ENCODE measurements around the gene INO80C. TPM values are rescaled to one million over a fixed set of nuclear protein-coding genes. Genes with fewer than 3 reads are reported as not detected.

Gene INO80C
- total and polyA plus RNA-seq, 2 donors from 2014 or later, result 20.9 to 38.2 TPM

- intact Hi-C loops (cut with DNase I), result no loop called here
- no peak overlapping the region for H3K4me3 ChIP-seq (ENCODE audit: low read length in 3 of 3)
- DNase-seq (no peak), FAIRE-seq (no peak)
- no peaks in the 10 kb centered on the region for H3K27me3 ChIP-seq (ENCODE audit: control insufficient read depth, insufficient read depth, low read length)
- H3K9me3 ChIP-seq (ENCODE audit: control insufficient read depth in 2 of 3, insufficient read depth in 1 of 3, low read length in 3 of 3), result peaks cover 0 to 11% (median 4%) of the 10 kb centered on the region in 3 donors
- no peak overlapping the region for H3K27ac ChIP-seq (ENCODE audit: low read depth in 2 of 2, low read length in 2 of 2)
- no peak for TF ChIP-seq CTCF (IDR thresholded peaks at IDR 0.05; ENCODE audit: borderline replicate concordance, extremely low read depth, insufficient read depth)
- H3K9ac ChIP-seq (ENCODE audit: low read length in 3 of 3), result no peak overlapping the region
- no peaks in the 10 kb centered on the region for H3K4me1 ChIP-seq (ENCODE audit: control insufficient read depth in 2 of 3, insufficient read depth in 2 of 3, low read depth in 1 of 3, low read length in 3 of 3)
- H3K36me3 ChIP-seq (ENCODE audit: control insufficient read depth in 2 of 3, insufficient read depth in 3 of 3, low read length in 3 of 3), result no peaks in the 10 kb centered on the region
Observed at GRCh38 chr18:35422237-35422636, 75.5 kb downstream of the INO80C start.

- FAIRE-seq (no peak), DNase-seq (no peak)
- intact Hi-C loops (cut with DNase I), result no loop called here
- no peaks in the 10 kb centered on the region for H3K36me3 ChIP-seq (ENCODE audit: control insufficient read depth in 2 of 3, insufficient read depth in 3 of 3, low read length in 3 of 3)
- no peaks in the 10 kb centered on the region for H3K27me3 ChIP-seq (ENCODE audit: control insufficient read depth, insufficient read depth, low read length)
- no peak overlapping the region for H3K27ac ChIP-seq (ENCODE audit: low read depth in 2 of 2, low read length in 2 of 2)
- H3K9ac ChIP-seq (ENCODE audit: low read length in 3 of 3), result no peak overlapping the region
- H3K9me3 ChIP-seq (ENCODE audit: control insufficient read depth in 2 of 3, insufficient read depth in 1 of 3, low read length in 3 of 3), result peaks cover 0 to 13% (median 7%) of the 10 kb centered on the region in 3 donors
- no peak for TF ChIP-seq CTCF (IDR thresholded peaks at IDR 0.05; ENCODE audit: borderline replicate concordance, extremely low read depth, insufficient read depth)
- H3K4me3 ChIP-seq (ENCODE audit: low read length in 3 of 3), result no peak overlapping the region
- no peaks in the 10 kb centered on the region for H3K4me1 ChIP-seq (ENCODE audit: control insufficient read depth in 2 of 3, insufficient read depth in 2 of 3, low read depth in 1 of 3, low read length in 3 of 3)
Observed at GRCh38 chr18:35418610-35419009, 79.2 kb downstream of the INO80C start.

Other genes with a start within 250 kb of the INO80C start
- gene ZSCAN30, start 207.7 kb downstream of the INO80C start, total RNA-seq, result 20.7 TPM
- gene ZSCAN30, start 207.7 kb downstream of the INO80C start, polyA plus RNA-seq (ENCODE audit: insufficient read depth, low read depth, low replicate concordance), result 10.0 TPM
- 55.5 TPM for gene ZNF24, start 153.5 kb downstream of the INO80C start, total RNA-seq
- gene ZNF24, start 153.5 kb downstream of the INO80C start, polyA plus RNA-seq (ENCODE audit: insufficient read depth, low read depth, low replicate concordance), result 14.3 TPM
- 6.5 TPM for gene ZNF396, start 120.6 kb downstream of the INO80C start, total RNA-seq
- gene ZNF396, start 120.6 kb downstream of the INO80C start, polyA plus RNA-seq (ENCODE audit: insufficient read depth, low read depth, low replicate concordance), result 4.7 TPM
- gene GALNT1, start 83.8 kb upstream of the INO80C start, total RNA-seq, result 59.3 TPM
- 11.8 TPM for gene GALNT1, start 83.8 kb upstream of the INO80C start, polyA plus RNA-seq (ENCODE audit: insufficient read depth, low read depth, low replicate concordance)